ENCODE measurements around the gene C1S. TPM values are rescaled to one million over a fixed set of nuclear protein-coding genes. Genes with fewer than 3 reads are reported as not detected.

Gene C1S
- total and polyA plus RNA-seq, 12 donors: 51.5 to 582 (median 231) TPM

- Histone ChIP-seq H3K4me3 (no peak overlapping the region), H3K36me3 (replicated peaks in 1 of 2) (no peaks in the 10 kb centered on the region), H3K27ac (no peak overlapping the region), H3K4me1 (replicated peaks in 1 of 2) (peaks cover 0 to 38% of the 10 kb centered on the region in 2 donors), H3K27me3 (no peaks in the 10 kb centered on the region), H3K9me3 (replicated peaks in 1 of 3) (no peaks in the 10 kb centered on the region)
- WGBS, 4 donors: 79 to 91% (median 88%) methylated on average over 5 of the region's 5 CpGs
- intact Hi-C loops (cut with DNase I): loop anchor here (10.0 kb wide), 2 partner anchors 146 to 156 kb away; partner anchors contain the start of gene PTPN6 (in 1 of the 2)
- TF ChIP-seq CTCF (IDR thresholded peaks at IDR 0.05) (no peak), POLR2A (IDR thresholded peaks at IDR 0.05) (no peak)
- DNase-seq: no peak
Observed at GRCh38 chr12:7110661-7111060, 50.1 kb downstream of the C1S start.

GRCh38 chr12:7112041-7112440 is 51.5 kb downstream of the C1S start:
- intact Hi-C loops (cut with DNase I): loop anchor here (10.0 kb wide), 2 partner anchors 147 to 157 kb away; partner anchors contain the start of gene PTPN6 (in 1 of the 2)
- H3K36me3 ChIP-seq (replicated peaks in 1 of 2): peaks cover 0 to 7% of the 10 kb centered on the region in 2 donors
- peaks cover 0 to 24% of the 10 kb centered on the region in 2 donors for H3K4me1 ChIP-seq (replicated peaks in 1 of 2)
- WGBS, 4 donors: 76 to 85% (median 81%) methylated on average over 4 of the region's 4 CpGs
- TF ChIP-seq POLR2A (IDR thresholded peaks at IDR 0.05) (no peak), CTCF (IDR thresholded peaks at IDR 0.05) (no peak)
- H3K27me3 ChIP-seq: no peaks in the 10 kb centered on the region
- no peak overlapping the region for H3K4me3 ChIP-seq
- H3K9me3 ChIP-seq (replicated peaks in 1 of 3): no peaks in the 10 kb centered on the region
- DNase-seq: peak in 1 of 7 donors; percentile 6
- peak overlapping the region in 2 of 5 donors; percentile 4 to 15 for H3K27ac ChIP-seq

- no peak overlapping the region for H3K4me3 ChIP-seq
- no peaks in the 10 kb centered on the region for H3K27me3 ChIP-seq
- peak overlapping the region in 1 of 5 donors; percentile 4 for H3K27ac ChIP-seq
- peaks cover 0 to 7% of the 10 kb centered on the region in 2 donors for H3K36me3 ChIP-seq (replicated peaks in 1 of 2)
- peak in 1 of 7 donors; percentile 41 for DNase-seq
- intact Hi-C loops (cut with DNase I): loop anchor here (10.0 kb wide), 2 partner anchors 149 to 159 kb away; partner anchors contain the start of gene PTPN6 (in 1 of the 2)
- peaks cover 0 to 13% of the 10 kb centered on the region in 2 donors for H3K4me1 ChIP-seq (replicated peaks in 1 of 2)
- WGBS, 4 donors: 25 to 40% (median 32%) methylated on average over 5 of the region's 5 CpGs
- TF ChIP-seq CTCF (IDR thresholded peaks at IDR 0.05) (peak; percentile 73 to 88 (median 78)), POLR2A (IDR thresholded peaks at IDR 0.05) (no peak)
- no peaks in the 10 kb centered on the region for H3K9me3 ChIP-seq (replicated peaks in 1 of 3)
Observed at GRCh38 chr12:7113389-7113871, 52.9 kb downstream of the C1S start.

GRCh38 chr12:7114008-7114407 is 53.5 kb downstream of the C1S start:
- 80 to 85% (median 83%) methylated on average over 11 of the region's 11 CpGs for WGBS, 4 donors
- intact Hi-C loops (cut with DNase I): loop anchor here (10.0 kb wide), 2 partner anchors 149 to 159 kb away; partner anchors contain the start of gene PTPN6 (in 1 of the 2)
- Histone ChIP-seq H3K27ac (no peak overlapping the region), H3K36me3 (replicated peaks in 1 of 2) (peaks cover 0 to 7% of the 10 kb centered on the region in 2 donors), H3K27me3 (no peaks in the 10 kb centered on the region), H3K9me3 (replicated peaks in 1 of 3) (no peaks in the 10 kb centered on the region), H3K4me3 (no peak overlapping the region), H3K4me1 (replicated peaks in 1 of 2) (peaks cover 0 to 13% of the 10 kb centered on the region in 2 donors)
- TF ChIP-seq POLR2A (IDR thresholded peaks at IDR 0.05) (no peak), CTCF (IDR thresholded peaks at IDR 0.05) (no peak)
- peak in 1 of 7 donors; percentile 11 for DNase-seq

Measured in adrenal gland (tissue), 12 donors.